Raji (cell line): Measurements from ENCODE around the gene THRAP3.

Experiments
- POLR2A ChIP-seq: IDR thresholded peaks from 2 replicates; pipeline ENCODE4 v1.6.1; 2011; ENCODE audit warnings: low read depth, low read length, control low read depth; ENCODE audit not compliant: insufficient read depth

Gene THRAP3

DNA sequence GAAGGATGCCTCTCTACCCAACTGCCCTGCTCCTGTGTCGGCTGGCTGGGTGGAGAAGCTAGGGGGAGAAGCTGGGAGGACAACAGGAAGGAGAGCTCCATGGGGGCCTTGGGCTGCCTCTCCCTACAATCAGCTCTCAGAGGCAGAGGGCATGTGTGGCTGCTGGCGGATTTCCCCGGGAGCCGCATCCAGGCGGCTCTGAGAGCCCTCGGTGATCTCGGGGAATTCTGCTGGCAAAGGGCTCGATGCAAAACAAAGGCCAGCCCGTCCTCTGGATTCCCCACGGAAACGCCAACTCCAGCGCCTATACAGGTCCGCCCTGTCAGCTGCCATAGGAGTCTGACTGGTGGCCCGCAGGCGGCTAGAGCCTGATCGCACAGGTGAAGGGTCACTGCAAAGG, 125.6 kb downstream of the THRAP3 start:
- TF ChIP-seq POLR2A: no peak

DNA sequence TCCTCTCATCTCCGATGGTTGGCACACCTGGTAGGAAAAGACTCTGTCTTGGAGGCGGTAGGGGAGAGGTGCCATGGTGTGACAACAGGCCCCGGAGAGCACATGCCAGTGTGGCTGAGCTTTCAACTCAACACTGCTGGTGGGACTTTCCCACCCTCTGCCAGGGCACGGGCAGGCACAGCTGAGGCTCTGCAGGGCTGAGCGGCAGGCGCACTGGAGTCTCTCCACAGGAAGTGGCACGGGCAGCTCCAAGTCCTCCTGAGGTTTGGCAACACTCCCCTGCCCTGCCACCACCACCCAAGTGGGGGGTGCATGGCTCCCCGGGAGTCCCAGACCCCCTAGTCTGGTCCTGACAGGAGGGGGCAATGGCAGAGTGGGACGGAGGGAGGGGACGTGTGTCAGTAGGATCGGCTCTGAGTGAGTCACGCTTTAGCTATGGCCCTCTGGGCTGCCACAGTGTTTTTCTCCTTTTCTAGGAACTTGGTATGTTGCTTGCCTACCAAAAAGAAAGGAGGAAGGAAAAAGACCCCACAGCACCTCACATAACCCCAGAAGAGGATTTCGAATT, 126.5 kb downstream of the THRAP3 start:
- no peak for TF ChIP-seq POLR2A

- no peak for TF ChIP-seq POLR2A
Observed at GRCh38 chr1:36351227-36351977, 127.2 kb downstream of the THRAP3 start.

DNA sequence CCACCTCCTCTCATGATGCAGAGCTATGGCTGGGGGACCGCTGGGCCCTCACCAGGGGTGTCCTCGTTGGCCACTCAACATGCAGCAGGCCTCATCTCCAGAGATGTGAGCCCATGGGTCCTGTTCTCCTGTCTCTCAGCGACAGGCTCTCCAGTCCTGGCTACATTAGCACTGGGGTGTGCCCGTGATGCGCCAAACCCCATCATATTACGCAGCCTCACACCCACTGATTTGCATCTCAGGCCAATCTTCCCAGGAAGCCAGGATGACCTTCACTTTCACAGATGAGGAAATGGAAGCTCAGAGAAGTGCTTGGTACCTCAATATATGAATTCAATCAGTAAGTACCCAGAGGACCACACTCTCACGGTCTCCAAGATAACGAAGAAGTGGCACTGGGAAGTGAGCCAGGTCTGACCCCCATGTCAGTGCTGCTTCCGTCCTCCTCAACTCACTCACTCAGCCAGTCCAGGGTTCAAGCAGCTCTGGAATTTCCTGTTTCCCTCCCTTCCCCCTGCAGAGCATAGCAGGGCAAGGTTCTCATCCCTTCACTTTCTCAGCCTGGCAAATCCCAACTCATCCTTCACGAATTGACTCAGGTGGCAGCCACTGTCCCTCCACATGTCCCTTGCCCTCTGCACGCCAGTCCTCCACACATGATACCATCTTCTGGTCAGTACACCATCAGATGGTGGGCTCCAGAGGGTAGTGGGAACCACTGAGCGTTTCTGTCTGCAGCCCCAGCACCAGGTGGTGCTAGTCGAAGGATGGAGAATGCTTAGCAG, 128.1 kb downstream of the THRAP3 start:
- TF ChIP-seq POLR2A: no peak

DNA sequence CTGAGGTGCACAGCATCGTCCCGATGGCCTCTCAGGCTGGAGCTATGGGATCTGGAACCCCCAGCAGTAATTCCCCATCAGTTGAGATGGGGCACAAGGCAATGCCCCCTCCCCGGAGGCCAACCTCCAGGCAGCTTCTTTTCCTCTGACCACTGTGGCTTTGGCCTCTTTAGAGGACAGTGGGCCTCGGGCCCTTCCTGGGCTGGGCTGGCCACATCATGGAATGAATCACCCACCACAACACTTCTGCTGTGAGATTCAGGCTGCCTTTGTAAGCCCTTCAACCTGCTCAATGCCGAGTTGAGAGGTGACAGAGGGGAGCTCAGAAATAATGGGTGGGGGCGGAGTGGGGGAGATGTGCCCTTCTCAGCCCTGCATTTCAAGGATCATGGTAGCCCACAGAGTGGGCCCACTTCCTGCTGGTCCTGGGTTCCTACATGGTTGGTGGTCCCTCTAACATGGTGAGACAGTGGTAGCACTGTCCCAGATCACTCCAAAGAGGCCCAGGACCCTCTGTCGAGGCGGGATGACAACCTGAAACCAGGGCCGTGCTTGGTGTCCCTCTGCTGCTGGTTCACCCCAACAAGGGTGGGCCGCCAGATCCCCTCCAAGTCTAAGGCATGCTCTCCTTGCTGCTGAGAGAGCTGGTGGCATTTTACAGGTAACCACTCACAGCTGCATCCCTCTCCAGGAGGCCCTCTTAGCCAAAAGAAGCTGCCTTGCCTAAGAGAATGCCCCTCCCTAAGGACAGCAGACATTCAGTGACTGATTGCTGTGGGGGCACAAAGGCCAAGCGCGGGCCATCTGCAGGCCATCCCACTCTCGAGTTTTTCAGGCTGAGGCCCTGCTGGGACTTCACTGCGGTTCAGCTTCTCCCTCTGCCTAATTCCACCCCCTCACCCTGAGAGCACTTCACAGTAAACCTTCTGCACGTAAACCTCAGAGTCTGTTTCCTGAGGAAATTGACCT, 129.0 kb downstream of the THRAP3 start:
- no peak for TF ChIP-seq POLR2A

DNA sequence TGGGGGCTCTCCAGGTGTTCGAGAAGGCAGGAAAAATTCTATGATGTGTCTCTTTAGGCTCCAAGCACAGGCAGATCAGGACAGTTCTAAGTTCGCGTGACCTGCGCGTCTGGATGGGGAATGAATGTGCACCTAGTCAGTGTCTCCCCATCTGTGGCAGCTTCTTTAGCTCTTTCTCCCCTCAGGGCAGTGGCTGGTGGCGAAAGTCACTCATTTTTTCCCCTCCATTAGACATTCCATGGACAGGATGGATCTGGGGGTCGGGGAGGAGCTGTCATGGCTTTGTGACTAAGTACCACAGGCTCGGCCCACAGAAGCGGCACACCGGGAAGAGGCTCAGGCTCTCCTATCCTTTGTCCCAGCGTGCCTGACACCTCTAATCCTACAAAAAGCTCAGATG, 130.2 kb downstream of the THRAP3 start:
- TF ChIP-seq POLR2A: no peak
